Gastroesophageal sphincter (tissue), 3 donors: Measurements from ENCODE around the gene SH3PXD2A.

Source experiments
- CTCF ChIP-seq, 4 experiments: fragments of 200-600 bp in 2 of 4; fragments of 450-650 bp in 2 of 4; sonication (generic) in 1 of 4; IDR thresholded peaks; one replicate each; pipeline ENCODE4 v1.5.1; 2017 to 2019; ENCODE audit warnings: antibody characterized with exemption in 4 of 4, mild to moderate bottlenecking in 2 of 4, moderate library complexity in 2 of 4
- EP300 ChIP-seq: sonication (generic); formaldehyde crosslinking; IDR thresholded peaks from one replicate; pipeline ENCODE4 v1.6.1; 2017; ENCODE audit warnings: antibody characterized with exemption, mild to moderate bottlenecking
- POLR2A ChIP-seq, 2 donors: fragments of 450-650 bp; IDR thresholded peaks; one replicate each; pipeline ENCODE4 v1.6.1; 2017; ENCODE audit warnings: antibody characterized with exemption in 2 of 2, mild to moderate bottlenecking in 2 of 2, moderate library complexity in 1 of 2
- POLR2AphosphoS5 ChIP-seq: sonication (generic); formaldehyde crosslinking; IDR thresholded peaks from one replicate; pipeline ENCODE4 v1.6.1; 2017; ENCODE audit warnings: antibody characterized with exemption

GRCh38 chr10:103571656-103571975, 283.8 kb downstream of the SH3PXD2A start:
- TF ChIP-seq CTCF (IDR thresholded peaks at IDR 0.05) (no peak), POLR2A (IDR thresholded peaks at IDR 0.05) (no peak), POLR2AphosphoS5 (no peak), EP300 (no peak)
